ENCODE results near the gene WDR33. TPM values are rescaled to one million over a fixed set of nuclear protein-coding genes. Genes with fewer than 3 reads are reported as not detected.

The WDR33 gene
- total and polyA plus RNA-seq, 10 of the 15 experiments (the other 5 are each of a cell fraction or from before 2014, with no cell fraction given) = 29.2 to 73.8 (median 45.6) TPM

GRCh38 chr2:127810619-127811396 lies at the start of gene WDR33 (continued):
- TF ChIP-seq SIN3A (IDR thresholded peaks at IDR 0.05; ENCODE audit: low read depth, low read length) (no peak), ZNF384 (IDR thresholded peaks at IDR 0.05; ENCODE audit: borderline replicate concordance, low read depth, low read length) (peak; percentile 60), RFX5 (IDR thresholded peaks at IDR 0.05; ENCODE audit: low read depth, low read length) (no peak), POLR2A (IDR thresholded peaks at IDR 0.05; ENCODE audit: low read depth, low read length) (peak; percentile 92), BHLHE40 (IDR thresholded peaks at IDR 0.05; ENCODE audit: borderline replicate concordance in 1 of 2, low read depth in 2 of 2, low read length in 1 of 2) (peak; percentile 22 to 81; a peak in 2 of 4 replicates), FOS (IDR thresholded peaks at IDR 0.05; ENCODE audit: borderline replicate concordance, extremely low read depth, insufficient read length) (no peak), POLR2AphosphoS5 (IDR thresholded peaks at IDR 0.05; ENCODE audit: low read length) (peak; percentile 89), CUX1 (IDR thresholded peaks at IDR 0.05; ENCODE audit: insufficient replicate concordance, low read depth, low read length) (no peak), ZBTB11 (CRISPR knock-in tag; IDR thresholded peaks at IDR 0.05) (no peak), IRF3 (IDR thresholded peaks at IDR 0.05) (no peak), CBX5 (IDR thresholded peaks at IDR 0.05; ENCODE audit: low read depth) (0 out of 2 replicates have a peak, but pooled peaks have one; percentile 45), TCF3 (IDR thresholded peaks at IDR 0.05; ENCODE audit: borderline replicate concordance, insufficient read depth, low read depth, low read length) (no peak), NBN (IDR thresholded peaks at IDR 0.05) (0 out of 2 replicates have a peak, but pooled peaks have one; percentile 84), ZZZ3 (IDR thresholded peaks at IDR 0.05; ENCODE audit: control insufficient read depth, insufficient read length, low read depth) (no peak), E2F8 (IDR thresholded peaks at IDR 0.05; ENCODE audit: low read depth, partially characterized antibody) (no peak), FOXM1 (IDR thresholded peaks at IDR 0.05; ENCODE audit: low read depth, low read length) (no peak)
